Ramos (cell line): ENCODE results near the gene FETUB.
"Not testable (repeated sequence)": the region's sequence is repeated elsewhere in the genome, so short reads cannot be mapped to it uniquely, and the experiment has no call there.

Source experiments
- in situ Hi-C: fragments of 300-500 bp; cut with MboI; formaldehyde crosslinking; loops from one replicate; pipeline ENCODE4 v1.14.3; 2022; ENCODE audit warnings: low sequenced_read_pairs; ENCODE audit not compliant: unreplicated experiment

The FETUB gene

DNA sequence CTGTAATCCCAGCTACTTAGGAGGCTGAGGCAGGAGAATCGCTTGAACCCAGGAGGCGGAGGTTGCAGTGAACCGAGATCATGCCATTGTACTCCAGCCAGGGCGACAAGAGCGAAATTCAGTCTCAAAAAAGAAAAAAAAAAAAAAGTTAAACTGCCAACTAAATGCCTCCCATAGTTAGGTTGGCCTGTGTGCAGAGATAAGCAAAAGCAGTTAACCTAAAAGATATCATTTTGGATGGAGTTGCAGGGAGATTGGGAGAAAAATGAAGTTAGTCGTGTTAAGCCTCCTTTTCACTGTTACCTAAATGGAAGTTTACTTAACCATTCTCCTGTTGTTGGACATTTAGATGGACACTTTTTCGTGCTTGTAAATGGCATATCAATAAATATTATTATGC, 11.4 kb upstream of the FETUB start:
- in situ Hi-C loops: loop anchor here (10.0 kb wide), 1 partner anchor 374 kb away; no protein-coding TSS in a partner anchor

DNA sequence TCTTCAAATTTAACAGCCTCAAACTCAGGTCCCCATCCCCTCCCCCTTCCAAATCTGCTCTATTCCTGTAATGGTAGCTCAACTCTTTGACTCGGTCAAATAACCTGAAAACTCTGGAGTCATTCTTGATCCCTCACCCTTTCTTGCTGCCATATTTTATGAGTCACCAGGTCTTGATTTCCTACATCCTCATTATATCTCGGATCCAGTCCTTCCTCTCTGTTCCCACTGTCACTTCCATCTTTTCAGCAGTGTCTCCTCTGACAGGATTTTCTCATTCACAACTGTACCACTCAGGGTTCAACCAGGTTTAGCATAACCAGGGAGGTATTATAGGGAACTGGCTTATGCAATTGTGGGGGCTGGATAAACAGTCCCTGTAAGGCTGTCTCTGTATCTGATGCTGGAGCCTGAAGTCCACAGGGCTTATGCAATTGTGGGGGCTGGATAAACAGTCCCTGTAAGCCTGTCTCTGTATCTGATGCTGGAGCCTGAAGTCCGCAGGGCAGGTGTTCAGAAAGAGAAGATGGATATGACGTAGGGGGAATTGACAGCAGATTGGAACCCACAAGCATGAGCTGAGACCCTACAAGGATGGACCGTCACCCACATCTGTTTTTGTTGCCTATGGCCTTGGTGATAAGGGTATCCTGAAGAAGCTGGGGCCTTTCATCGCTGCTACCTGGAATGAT, 9.1 kb upstream of the FETUB start:
- in situ Hi-C loops: no loop called here

DNA sequence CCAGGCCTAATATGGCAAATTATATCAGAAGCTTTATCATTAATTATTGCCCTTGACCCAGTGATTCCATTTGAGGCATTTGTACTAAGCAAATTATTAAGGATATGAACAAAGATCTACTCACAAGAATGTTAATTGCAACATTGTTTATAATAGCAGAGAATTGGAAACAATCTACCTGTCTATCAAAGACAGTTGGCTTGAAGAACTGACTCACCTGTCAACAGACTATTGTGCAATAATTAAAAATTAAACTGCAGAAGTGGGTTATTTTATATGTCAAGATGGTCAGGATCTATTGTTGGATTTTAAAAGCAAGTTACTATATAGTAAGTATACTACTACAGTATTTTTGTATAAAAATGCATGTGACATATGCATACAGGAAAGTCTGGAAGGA, 6.7 kb upstream of the FETUB start:
- in situ Hi-C loops: no loop called here

DNA sequence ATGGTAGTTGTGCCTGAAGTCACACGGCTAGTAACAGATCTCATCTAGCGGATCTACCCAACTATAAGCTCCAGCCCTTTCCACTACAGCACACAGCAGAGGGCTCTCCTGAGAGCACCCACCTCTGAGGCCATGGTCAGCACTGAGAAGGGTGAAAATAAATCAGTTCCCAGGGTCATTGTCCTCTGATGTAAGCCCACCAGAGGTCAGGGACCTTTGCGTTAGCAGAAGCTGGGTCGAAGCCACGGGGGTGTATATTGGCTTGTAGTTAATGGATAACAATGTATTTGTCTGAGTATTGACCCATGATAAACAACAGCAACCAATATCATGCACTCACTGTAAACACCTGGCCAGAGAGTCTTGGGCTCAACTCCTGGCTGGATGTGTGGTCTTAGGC, 6.0 kb upstream of the FETUB start:
- in situ Hi-C loops: not testable (repeated sequence)

DNA sequence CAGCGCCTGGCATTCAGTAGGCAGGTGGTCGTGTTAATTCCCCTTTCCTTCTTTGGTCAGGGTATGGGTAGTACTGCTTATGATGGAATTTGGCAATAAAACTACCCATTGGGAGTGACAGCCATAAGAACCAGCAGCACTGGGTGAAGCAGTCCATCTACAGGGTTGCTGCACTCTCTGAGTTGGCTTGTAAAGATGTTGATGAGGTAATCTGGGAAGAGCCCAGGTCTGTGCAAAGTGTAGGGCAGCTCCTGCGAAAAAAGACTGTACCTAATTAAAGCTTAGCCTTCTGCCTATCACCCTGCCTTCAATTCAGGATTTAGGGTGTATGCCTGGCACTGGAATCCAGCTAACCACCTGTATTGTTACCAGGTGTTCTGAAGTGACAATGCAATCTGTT, 4.7 kb upstream of the FETUB start:
- in situ Hi-C loops: no loop called here

DNA sequence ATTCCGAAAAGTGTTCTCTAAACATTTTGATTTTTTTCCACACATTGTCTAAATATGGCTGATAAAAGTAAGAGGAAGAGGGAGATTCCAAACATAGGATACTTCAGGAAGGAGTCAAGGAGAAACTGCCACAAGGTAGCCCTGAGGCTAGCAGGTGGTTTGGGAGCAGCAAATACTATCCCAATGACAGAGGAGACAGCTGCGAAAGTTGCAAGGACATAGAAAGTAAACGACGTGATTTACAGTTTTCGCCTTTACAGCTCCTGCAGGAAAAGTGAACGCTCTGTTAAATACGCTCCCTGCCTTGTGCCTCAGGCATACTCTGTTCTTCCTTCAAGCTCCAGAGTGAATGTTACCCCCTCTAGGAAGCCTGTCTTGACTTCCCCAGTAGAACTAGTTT, 3.7 kb upstream of the FETUB start:
- in situ Hi-C loops: no loop called here

DNA sequence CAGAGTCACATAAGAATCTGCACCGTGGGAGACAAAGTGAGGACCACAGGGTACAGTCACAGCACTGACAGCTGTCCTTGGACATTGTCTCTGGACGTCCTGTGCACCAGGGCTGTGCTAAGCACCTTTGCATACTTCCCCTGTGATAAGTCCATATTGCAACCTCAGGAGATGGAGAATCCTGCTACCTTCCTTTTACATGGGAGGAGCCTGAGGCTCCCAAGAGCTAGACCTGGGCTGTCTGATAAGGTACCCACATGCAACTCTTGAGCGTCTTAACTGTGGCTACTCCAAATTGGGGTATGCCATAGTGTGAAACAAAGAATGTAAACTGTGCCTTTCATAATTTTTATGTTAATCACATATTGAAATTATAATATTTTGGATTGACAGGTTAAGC, 2.5 kb upstream of the FETUB start:
- in situ Hi-C loops: no loop called here

DNA sequence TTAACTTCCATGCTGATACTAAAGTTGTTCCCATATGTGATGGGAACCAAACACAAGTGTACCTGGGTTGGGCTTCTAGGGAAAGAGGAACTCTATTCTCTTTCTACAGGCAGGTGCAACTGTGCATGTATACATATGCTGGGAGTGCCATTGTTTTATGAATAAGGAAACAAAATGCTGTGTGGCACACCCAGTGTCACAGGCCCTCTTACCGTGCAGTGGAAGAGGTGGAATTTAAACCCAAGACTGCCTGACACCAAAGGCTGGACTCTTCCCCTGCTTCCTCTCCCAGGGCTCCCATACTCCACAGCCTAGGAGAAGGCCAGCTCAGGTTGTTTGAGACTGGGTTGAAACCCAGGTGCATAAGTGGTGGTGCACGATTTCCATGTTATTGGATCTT, 1.9 kb upstream of the FETUB start:
- in situ Hi-C loops: no loop called here

DNA sequence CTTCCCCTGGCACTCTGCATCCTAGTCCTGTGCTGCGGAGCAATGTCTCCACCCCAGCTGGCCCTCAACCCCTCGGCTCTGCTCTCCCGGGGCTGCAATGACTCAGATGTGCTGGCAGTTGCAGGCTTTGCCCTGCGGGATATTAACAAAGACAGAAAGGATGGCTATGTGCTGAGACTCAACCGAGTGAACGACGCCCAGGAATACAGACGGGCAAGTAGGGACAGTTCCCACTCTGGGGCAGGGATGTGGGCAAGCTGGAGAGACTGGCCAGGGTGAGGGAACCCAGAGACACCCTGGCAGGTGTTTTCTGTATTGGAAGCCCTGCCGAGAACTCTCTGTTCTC, 247 bp downstream of the FETUB start:
- in situ Hi-C loops: no loop called here

DNA sequence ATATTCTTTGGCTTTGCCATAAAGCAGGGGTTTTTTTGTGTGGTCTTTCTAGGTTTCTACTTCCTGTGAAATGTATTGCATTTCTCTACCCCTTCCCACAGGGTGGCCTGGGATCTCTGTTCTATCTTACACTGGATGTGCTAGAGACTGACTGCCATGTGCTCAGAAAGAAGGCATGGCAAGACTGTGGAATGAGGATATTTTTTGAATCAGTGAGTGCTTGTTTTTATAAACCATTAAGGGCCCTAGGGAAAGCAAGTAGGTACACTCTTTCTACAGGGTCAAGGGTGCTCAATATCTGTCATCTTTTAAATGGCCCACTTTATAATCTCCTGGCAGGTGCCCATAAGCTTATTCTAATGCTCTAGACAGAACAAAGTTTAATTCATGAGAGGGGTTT, 730 bp downstream of the FETUB start:
- in situ Hi-C loops: no loop called here

DNA sequence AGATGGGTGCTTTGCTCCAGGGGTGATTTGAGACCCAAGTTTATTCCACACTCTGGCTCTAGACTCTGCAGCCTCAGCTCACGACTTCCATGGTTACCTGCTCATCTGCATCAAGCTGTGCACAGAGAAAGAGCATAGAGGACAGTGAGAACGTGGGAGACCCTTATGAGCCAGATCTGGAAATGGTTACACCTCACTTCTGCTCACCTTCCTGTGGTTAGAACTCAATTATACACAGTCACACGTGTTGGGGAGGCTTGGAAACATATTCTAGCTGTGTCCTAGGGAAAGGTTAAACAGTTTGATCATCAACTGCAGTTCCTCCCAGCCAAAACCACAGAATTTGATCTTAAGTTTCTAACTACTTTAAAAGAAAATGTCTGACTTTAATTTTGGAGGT, 1.8 kb downstream of the FETUB start:
- in situ Hi-C loops: no loop called here

DNA sequence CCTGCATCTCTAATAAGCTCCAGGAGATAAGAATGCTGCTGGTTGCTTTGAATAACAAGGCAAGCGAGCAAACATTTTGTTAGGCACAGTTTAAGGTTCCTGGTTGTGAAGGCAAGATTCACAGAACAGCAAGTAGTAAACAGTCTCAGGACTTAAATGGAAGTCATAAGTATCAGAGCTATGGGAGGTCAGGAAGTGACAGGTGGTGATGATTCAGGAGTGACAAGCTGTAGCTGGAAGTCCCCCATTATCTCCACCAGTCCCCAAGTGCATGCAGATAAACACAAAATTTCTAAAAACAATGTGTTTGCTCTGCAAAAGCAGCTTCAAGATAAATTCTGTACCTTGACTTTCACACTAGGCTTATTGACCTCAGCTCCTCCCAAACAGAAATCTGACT, 3.3 kb downstream of the FETUB start:
- in situ Hi-C loops: no loop called here

DNA sequence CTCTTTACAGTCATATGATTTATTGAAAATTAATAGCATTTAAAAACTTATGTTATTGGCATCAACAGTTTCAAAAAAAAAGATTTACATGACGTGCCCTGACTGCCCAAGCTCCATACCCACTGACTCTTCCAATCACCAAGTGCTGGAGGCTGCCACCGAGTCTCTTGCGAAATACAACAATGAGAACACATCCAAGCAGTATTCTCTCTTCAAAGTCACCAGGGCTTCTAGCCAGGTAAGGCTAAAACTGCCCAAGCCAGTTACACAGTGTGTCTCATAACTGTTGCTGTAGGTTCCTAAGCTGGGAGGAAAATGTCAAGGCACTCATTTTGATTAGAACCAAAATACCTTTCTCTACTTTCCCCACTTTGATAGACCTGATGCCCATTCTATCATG, 4.5 kb downstream of the FETUB start:
- in situ Hi-C loops: no loop called here

DNA sequence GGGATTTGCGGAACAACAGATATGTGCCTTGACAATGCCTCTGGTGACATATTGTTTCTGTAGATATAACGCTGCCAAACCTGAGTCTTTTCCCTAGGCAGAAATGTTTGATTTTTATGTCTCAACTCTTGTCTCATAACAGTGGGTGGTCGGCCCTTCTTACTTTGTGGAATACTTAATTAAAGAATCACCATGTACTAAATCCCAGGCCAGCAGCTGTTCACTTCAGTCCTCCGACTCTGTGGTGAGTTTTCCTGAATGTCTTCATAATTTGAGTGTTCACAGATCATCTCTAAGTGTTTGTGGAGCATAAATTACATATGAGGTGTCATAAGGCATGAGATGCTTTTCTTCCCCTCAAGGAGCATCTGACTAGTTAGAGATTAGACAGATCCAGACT, 5.9 kb downstream of the FETUB start:
- in situ Hi-C loops: no loop called here

DNA sequence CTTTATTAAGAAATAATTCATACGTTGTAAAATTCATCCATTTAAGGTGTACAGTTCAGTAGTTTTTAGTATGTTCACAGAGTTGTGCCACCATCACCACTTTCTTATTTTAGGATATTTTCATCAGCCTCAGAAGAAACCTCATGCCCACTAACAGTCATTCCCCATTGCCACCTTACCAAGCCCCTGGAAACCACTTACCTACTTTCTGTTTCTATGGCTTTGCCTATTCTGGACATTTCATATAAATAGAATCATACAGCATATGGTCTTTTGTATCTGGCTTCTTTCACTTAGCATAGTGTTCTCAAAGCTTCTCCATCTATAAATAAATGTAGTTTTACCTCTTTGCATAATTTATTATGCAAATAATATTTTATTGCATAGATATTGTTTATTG, 6.6 kb downstream of the FETUB start:
- in situ Hi-C loops: no loop called here

DNA sequence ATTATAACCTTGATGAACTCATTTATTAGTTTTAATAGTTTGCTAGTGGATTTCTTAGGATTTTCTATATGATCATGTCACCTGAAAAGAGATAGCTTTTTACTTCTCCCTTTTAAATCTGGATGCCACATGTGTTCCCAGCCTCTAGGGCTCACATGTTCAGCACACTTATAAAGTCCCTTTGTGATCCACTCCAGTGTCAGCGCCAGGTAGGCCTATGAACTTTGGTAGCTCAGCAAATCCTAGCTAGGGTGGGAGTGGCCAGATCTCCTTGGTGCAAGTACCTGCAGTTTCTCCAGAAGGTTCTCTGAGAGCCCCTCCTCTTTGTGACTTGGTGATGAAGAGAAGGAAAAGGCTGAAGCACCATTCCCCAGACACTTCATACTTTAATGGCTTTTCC, 8.7 kb downstream of the FETUB start:
- in situ Hi-C loops: no loop called here

DNA sequence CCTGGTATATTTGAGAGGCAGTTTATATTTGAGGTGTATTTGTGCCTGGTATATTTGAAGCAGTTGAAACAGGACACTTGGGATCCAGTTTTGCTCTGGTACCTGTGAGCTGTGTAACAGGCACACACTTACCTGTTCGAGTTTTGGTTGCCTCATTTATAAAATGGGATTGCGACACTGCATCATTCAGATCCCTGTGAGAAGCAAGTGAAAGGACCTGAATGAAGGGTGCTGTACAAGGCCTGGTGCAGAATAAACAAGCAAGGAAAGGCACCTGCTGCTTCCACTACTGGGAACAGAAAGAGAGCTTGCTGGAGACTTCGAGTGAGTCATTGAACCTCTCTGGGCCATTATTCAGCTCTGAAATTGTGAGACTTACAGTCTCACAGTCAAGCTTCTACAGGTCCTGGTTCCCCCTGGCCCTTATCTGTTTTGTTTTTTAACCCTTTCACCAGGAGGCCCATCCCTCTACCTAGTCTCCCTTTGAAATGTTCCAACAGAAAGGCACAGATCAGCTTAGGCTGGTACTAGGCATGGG, 11.5 kb downstream of the FETUB start:
- in situ Hi-C loops: no loop called here

DNA sequence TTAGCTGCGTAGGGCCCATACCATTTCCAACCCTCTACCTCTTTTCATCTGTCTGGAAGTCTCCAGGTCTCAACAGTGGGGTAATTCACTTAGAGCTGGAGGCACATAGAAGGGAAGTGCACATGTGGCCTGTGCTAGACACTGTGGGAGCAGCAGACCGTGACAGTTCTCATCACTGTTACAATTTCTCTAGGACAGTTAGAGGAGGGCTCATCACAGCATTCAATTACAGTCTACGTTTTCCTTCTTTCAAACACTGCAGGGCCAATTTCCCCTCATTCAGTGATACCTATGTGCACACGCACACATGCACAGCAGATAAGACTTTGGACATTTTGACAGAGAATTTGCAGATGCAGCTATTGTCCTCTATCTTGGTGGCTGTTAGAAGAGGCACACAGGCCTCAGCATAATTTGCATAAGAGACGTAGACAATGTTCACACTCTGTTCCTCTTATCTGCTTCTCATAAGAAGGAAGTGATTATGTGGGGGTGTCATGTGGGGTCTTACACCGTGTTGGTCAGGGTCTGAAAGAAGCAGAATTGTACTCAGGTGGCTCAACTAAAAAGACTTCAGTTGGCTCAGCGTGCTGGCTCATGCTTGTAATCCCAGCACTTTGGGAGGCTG, 13.0 kb downstream of the FETUB start:
- in situ Hi-C loops: no loop called here

DNA sequence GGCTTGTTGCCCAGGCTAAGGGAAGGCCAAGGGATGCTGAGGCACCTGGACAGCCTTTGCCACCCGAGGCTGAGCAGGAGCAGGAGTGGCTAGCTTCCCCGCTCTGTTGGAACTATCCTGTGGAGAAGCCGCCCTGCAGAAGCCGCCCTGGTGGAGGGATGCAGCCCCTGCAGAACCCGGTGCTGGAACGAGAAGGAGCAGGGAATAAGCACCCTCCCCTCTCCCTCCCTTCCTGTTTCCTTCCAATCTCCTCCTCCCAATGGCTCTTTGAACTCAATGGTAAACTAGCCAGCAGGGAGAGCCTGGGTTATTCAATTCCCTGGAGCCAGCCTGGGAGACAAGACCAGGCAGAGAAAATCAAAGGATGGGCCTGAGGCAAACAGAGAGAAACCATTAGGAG, 13.8 kb downstream of the FETUB start:
- in situ Hi-C loops: no loop called here

DNA sequence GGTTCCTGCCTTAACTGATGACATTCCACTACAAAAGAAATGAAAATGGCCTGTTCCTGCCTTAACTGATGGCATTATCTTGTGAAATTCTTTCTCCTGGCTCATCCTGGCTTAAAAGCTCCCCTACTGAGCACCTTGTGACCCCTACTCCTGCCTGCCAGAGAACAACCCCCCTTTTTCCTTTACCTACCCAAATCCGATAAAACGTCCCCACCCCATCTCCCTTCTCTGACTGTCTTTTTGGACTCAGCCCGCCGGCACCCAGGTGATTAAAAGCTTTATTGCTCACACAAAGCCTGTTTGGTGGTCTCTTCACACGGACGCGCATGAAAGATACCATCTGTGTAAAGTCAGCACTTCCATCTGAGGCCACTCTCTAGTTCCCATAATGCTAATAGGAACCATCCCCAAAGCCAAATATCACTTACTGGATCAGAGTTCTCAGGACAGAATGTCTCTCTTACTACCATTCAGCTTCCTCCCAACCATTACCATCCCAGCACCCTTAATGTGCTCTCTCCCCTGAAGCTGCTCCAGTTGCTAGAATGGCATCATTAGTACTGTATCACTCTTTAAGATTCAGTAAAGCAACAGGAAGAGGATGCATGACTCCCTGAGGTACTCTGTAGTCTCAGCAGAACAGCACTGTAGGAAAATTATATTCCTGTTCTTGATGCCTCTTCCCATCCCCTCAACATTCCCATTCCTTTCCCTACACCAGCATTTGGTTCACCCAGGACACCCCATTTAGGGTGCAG, 23.3 kb downstream of the FETUB start:
- in situ Hi-C loops: no loop called here

DNA sequence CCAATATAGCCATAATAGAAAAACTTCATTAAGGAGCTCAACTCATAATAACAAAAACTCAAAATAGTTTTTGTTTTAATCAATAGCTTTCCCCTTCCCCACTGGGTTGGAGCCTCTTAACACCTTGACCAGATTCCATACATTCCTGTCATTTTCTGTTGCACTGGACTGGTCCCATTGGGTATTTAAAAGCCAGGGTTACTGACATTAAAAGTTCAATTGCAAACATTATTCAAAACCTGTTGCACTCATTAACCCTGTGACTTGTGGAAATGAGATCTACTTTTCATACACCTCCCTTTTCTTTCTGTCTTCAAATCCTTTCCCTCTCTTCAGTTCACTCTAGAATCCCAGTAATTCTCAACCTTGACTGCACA, 23.9 kb downstream of the FETUB start:
- in situ Hi-C loops: no loop called here

DNA sequence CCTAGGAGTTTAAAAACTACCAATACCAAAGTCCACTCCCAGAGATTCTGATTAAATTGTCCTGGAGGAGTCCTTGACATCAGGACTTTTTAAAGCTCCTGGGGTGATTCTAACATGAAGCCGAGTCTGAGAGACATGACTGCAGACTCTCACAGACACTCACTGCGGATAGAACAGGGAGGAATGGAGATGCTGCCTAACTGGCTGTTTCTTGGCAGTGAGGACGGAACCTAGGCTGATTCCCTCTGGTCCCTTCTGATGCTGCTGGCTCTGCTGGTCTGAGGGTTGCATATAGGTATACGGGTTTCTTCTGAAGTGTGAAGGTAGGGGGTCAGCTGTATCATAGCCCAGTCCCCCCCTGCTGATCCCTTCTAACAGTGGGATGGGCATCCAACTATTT, 24.3 kb downstream of the FETUB start:
- in situ Hi-C loops: no loop called here
